ENCODE data around the gene SP140L. TPM values are rescaled to one million over a fixed set of nuclear protein-coding genes. Genes with fewer than 3 reads are reported as not detected.

The SP140L gene
- total RNA-seq, 3 donors from 2014 or later, result 8.5 to 56.1 (median 17.4) TPM

DNA sequence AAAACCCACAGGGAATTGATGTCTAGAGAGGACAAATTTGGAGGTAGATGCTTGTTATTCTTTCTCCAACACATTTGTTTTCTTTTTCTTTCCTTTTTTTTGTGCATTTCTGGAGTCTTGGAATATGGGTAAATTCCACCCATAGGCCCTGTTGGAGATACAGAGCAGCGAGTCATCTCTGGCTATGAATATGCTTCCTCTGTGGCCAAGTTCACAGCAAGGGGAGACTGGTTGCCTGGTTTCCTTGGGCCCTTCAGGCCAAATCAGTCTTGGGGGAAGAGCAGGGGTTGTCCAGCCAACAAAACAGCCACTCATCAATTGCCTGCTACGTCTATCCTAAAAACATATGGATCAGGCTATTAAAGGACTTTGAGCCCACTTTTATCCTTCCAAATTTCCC is 116.5 kb downstream of the SP140L start:
- Histone ChIP-seq H3K27ac (no peak overlapping the region), H3K9me3 (no peaks in the 10 kb centered on the region), H3K36me3 (no peaks in the 10 kb centered on the region), H3K27me3 (no peaks in the 10 kb centered on the region), H3K4me1 (no peaks in the 10 kb centered on the region), H3K4me3 (no peak overlapping the region)
- TF ChIP-seq, protein P1, sequence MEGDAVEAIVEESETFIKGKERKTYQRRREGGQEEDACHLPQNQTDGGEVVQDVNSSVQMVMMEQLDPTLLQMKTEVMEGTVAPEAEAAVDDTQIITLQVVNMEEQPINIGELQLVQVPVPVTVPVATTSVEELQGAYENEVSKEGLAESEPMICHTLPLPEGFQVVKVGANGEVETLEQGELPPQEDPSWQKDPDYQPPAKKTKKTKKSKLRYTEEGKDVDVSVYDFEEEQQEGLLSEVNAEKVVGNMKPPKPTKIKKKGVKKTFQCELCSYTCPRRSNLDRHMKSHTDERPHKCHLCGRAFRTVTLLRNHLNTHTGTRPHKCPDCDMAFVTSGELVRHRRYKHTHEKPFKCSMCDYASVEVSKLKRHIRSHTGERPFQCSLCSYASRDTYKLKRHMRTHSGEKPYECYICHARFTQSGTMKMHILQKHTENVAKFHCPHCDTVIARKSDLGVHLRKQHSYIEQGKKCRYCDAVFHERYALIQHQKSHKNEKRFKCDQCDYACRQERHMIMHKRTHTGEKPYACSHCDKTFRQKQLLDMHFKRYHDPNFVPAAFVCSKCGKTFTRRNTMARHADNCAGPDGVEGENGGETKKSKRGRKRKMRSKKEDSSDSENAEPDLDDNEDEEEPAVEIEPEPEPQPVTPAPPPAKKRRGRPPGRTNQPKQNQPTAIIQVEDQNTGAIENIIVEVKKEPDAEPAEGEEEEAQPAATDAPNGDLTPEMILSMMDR (IDR thresholded peaks at IDR 0.05), result no peak
- TF ChIP-seq POLR2A (IDR thresholded peaks at IDR 0.05), result no peak
- TF ChIP-seq POLR2AphosphoS5 (IDR thresholded peaks at IDR 0.05), result no peak
- no peak for DNase-seq (ENCODE audit: low spot score in 2 of 2)
- intact Hi-C loops (cut with DNase I; ENCODE audit: low total_unique reads), result no loop called here

GRCh38 chr2:230444832-230445231 is 117.8 kb downstream of the SP140L start:
- intact Hi-C loops (cut with DNase I; ENCODE audit: low total_unique reads), result no loop called here
- no peaks in the 10 kb centered on the region for H3K9me3 ChIP-seq
- no peak overlapping the region for H3K4me3 ChIP-seq
- no peak for DNase-seq (ENCODE audit: low spot score in 2 of 2)
- no peak overlapping the region for H3K27ac ChIP-seq
- no peak for TF ChIP-seq POLR2A (IDR thresholded peaks at IDR 0.05)
- TF ChIP-seq POLR2AphosphoS5 (IDR thresholded peaks at IDR 0.05), result no peak
- TF ChIP-seq, protein P1 (IDR thresholded peaks at IDR 0.05), result no peak
- no peaks in the 10 kb centered on the region for H3K27me3 ChIP-seq
- no peaks in the 10 kb centered on the region for H3K4me1 ChIP-seq
- H3K36me3 ChIP-seq, result peaks cover under 1% of the 10 kb centered on the region

- H3K27ac ChIP-seq, result no peak overlapping the region
- H3K4me1 ChIP-seq, result no peaks in the 10 kb centered on the region
- intact Hi-C loops (cut with DNase I; ENCODE audit: low total_unique reads), result no loop called here
- H3K9me3 ChIP-seq, result no peaks in the 10 kb centered on the region
- H3K27me3 ChIP-seq, result no peaks in the 10 kb centered on the region
- peaks cover 4% of the 10 kb centered on the region for H3K36me3 ChIP-seq
- H3K4me3 ChIP-seq, result no peak overlapping the region
- no peak for DNase-seq (ENCODE audit: low spot score in 2 of 2)
- TF ChIP-seq POLR2A (IDR thresholded peaks at IDR 0.05), result no peak
- TF ChIP-seq POLR2AphosphoS5 (IDR thresholded peaks at IDR 0.05), result no peak
- TF ChIP-seq, protein P1 (IDR thresholded peaks at IDR 0.05), result no peak
Observed at GRCh38 chr2:230447036-230447435, 120.0 kb downstream of the SP140L start.

DNA sequence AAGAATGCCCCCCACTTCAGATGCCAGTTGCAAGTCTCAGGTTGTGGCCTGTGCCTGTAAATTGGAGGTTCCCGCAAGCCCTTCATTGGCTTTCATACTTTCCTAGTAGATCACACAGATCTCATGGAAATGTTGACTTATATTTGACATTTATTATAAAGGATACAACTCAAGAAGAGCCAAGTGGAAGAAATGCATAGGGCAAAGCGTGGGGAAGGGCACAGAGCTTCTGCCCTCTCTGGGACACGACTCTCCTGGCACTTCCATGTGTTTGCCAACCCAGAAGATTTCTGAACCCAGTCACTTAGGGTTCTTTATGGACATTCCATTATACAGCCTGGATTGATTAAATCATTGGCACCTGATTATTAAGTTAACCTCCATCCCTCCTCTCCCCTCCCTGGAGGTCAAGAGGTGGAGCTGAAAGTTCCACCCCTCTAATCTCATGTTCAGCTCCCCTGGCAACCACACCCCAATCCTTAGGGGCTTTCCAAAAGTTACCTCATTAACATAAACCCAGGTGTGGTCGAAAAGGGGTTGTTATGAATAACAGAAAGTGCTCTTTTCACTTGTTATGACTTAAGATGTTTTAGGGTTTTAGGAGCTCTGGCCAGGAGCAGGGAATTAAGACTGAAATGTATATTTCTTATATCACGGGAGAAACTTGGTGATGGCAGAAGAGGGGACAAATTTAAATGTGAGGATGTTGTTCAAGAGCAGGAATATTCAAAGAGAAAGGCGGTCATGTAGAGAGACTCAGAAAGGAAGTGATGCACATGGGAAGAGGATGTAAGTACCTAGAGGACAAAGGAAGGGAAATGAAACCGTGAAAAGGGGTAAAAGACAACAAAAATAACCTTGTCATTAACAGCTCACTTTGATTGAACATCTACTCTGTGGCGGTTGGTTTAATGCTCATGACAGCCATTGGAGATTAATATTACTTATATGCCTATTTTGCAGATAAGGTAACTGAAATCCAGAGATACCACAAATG is 120.8 kb downstream of the SP140L start:
- intact Hi-C loops (cut with DNase I; ENCODE audit: low total_unique reads), result no loop called here
- Histone ChIP-seq H3K4me1 (no peaks in the 10 kb centered on the region), H3K9me3 (no peaks in the 10 kb centered on the region), H3K27me3 (no peaks in the 10 kb centered on the region), H3K27ac (no peak overlapping the region), H3K36me3 (peaks cover 4% of the 10 kb centered on the region), H3K4me3 (no peak overlapping the region)
- DNase-seq (ENCODE audit: low spot score in 2 of 2), result no peak
- TF ChIP-seq, protein P1 (IDR thresholded peaks at IDR 0.05), result no peak

DNA sequence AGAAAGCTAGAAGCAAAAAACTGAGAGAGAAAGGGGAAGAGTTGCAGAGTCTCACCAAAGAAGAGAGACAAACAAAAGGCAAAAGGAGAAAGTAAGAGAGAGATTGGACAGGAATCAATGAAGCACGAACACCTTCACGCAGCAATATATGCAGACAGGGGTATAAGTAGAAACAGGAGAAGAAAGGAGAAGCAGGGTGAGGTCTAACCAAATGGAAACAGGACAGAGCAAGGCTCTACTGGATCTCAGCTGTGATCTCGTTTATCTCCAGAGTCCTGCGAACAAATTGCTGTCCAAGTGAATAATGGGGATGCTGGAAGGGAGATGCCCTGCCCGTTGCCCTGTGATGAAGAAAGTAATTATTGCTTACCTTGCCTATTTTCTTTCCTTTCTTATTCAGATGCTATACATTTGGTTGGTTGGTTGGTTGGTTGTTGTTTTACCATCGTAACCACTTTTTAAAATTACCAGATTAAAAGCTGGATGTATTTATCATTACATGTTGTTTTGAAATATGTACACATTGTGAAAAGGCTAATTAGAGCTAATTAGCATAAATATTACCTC is 123.0 kb downstream of the SP140L start:
- TF ChIP-seq, protein P1 (IDR thresholded peaks at IDR 0.05), result no peak
- TF ChIP-seq POLR2A (IDR thresholded peaks at IDR 0.05), result no peak
- Histone ChIP-seq H3K36me3 (peaks cover 8% of the 10 kb centered on the region), H3K9me3 (no peaks in the 10 kb centered on the region), H3K4me3 (no peak overlapping the region), H3K4me1 (no peaks in the 10 kb centered on the region), H3K27me3 (no peaks in the 10 kb centered on the region), H3K27ac (no peak overlapping the region)
- intact Hi-C loops (cut with DNase I; ENCODE audit: low total_unique reads), result no loop called here
- DNase-seq (ENCODE audit: low spot score in 2 of 2), result no peak
